T-cell (primary cell): Measurements from ENCODE around the gene DDX49. TPM values are rescaled to one million over a fixed set of nuclear protein-coding genes. Genes with fewer than 3 reads are reported as not detected.

ENCODE experiments used
- ATAC-seq, 4 experiments: fragments of 200-7000 bp in 3 of 4; fragments of 150-1000 bp in 1 of 4; cut with Tn5 transposase; replicated peaks in 1 of 4; 1 replicate in 3 of 4; 2 replicates in 1 of 4; pipeline ENCODE4 v1.10.0; 2021; ENCODE audit warnings: moderate library complexity in 3 of 4, mild to moderate bottlenecking in 2 of 4, moderate number of reproducible peaks in 1 of 4
- CTCF ChIA-PET, 2 donors: fragments of 300-600 bp; sonication (Branson Sonifier 250); formaldehyde crosslinking; loops; one replicate each; lab custom pipeline; 2022; ENCODE audit warnings: antibody characterized with exemption in 2 of 2; lab: Charles Lee
- POLR2A ChIA-PET, 2 donors: fragments of 300-600 bp; sonication (Branson Sonifier 250); formaldehyde crosslinking; loops; one replicate each; lab custom pipeline; 2022; ENCODE audit warnings: antibody characterized with exemption in 2 of 2; lab: Charles Lee
- DNase-seq, 35 experiments: peaks; one replicate each; pipeline versions ENCODE4 v3.0.0 to v3.0.0-alpha.2; 2013 to 2023
- H3K27ac ChIP-seq: one replicate; pipeline ENCODE4 v1.5.1; 2013; ENCODE audit warnings: low read length
- H3K27me3 ChIP-seq, 2 experiments: replicated peaks in 1 of 2; 1 replicate in 1 of 2; 2 replicates in 1 of 2; pipeline versions ENCODE4 v1.6.1 to v1.7.0; 2013; ENCODE audit warnings: low read length in 1 of 2, mixed read lengths in 1 of 2; ENCODE audit not compliant: control insufficient read depth in 2 of 2, insufficient read depth in 2 of 2; ENCODE audit errors: extremely low read depth in 1 of 2
- H3K36me3 ChIP-seq, 2 donors: 1 replicate in 1 of 2; 2 replicates in 1 of 2; pipeline versions ENCODE4 v1.6.1 to v1.7.0; 2013; ENCODE audit warnings: low read length in 1 of 2; ENCODE audit not compliant: control insufficient read depth in 2 of 2, insufficient read depth in 1 of 2; ENCODE audit errors: extremely low read depth in 1 of 2
- H3K4me1 ChIP-seq, 2 experiments: 1 replicate in 1 of 2; 2 replicates in 1 of 2; pipeline versions ENCODE4 v1.6.1 to v1.7.0; 2013; ENCODE audit warnings: low read length in 2 of 2, mixed read lengths in 1 of 2; ENCODE audit not compliant: insufficient read depth in 2 of 2, control insufficient read depth in 1 of 2; ENCODE audit errors: extremely low read depth in 1 of 2
- H3K4me3 ChIP-seq, 2 donors: 1 replicate in 1 of 2; 2 replicates in 1 of 2; pipeline versions ENCODE4 v1.5.1 to v1.7.0; 2013; ENCODE audit warnings: mild to moderate bottlenecking in 2 of 2, low read length in 1 of 2, moderate library complexity in 1 of 2; ENCODE audit not compliant: control insufficient read depth in 1 of 2; ENCODE audit errors: extremely low read depth in 1 of 2
- H3K9me3 ChIP-seq: 2 replicates; pipeline ENCODE4 v1.7.0; 2013
- H3K27ac Mint-ChIP-seq, 2 donors: one replicate each; pipeline ENCODE4 v1.8.0; 2020 to 2021; ENCODE audit warnings: mild to moderate bottlenecking in 2 of 2, mixed read lengths in 2 of 2
- H3K27me3 Mint-ChIP-seq, 2 donors: one replicate each; pipeline ENCODE4 v1.8.0; 2021 to 2022; ENCODE audit warnings: mixed read lengths in 2 of 2
- H3K36me3 Mint-ChIP-seq: one replicate; pipeline ENCODE4 v1.8.0; 2021; ENCODE audit warnings: mixed read lengths
- H3K4me1 Mint-ChIP-seq, 3 donors: one replicate each; pipeline ENCODE4 v1.8.0; 2020 to 2022; ENCODE audit warnings: mixed read lengths in 3 of 3, mild to moderate bottlenecking in 1 of 3
- H3K4me3 Mint-ChIP-seq, 3 donors: one replicate each; pipeline ENCODE4 v1.8.0; 2020 to 2022; ENCODE audit warnings: mild to moderate bottlenecking in 3 of 3, mixed read lengths in 3 of 3, moderate library complexity in 3 of 3
- H3K9me3 Mint-ChIP-seq, 3 donors: one replicate each; pipeline ENCODE4 v1.8.0; 2020 to 2022; ENCODE audit warnings: mixed read lengths in 3 of 3
- WGBS: methylation state at CpG from one replicate; pipeline ENCODE4 v1.1.5; 2013; ENCODE audit warnings: missing lambda C conversion rate; ENCODE audit not compliant: insufficient coverage; 5-methylcytosine and 5-hydroxymethylcytosine counted together
- total RNA-seq, 35 experiments: library from RNA in 6 of 35; stranded (reverse) in 6 of 35; fragments of 120-200 nt in 1 of 35; gene quantifications; one replicate each; pipeline versions ENCODE4 v1.2.1 to v1.2.4 and lab custom pipeline; 2013 to 2026

The DDX49 gene
- total RNA-seq, 5 donors from 2014 or later (not counting 1 experiment from before 2014, with no cell fraction given): 42.4 to 55.3 (median 48.1) TPM

DNA sequence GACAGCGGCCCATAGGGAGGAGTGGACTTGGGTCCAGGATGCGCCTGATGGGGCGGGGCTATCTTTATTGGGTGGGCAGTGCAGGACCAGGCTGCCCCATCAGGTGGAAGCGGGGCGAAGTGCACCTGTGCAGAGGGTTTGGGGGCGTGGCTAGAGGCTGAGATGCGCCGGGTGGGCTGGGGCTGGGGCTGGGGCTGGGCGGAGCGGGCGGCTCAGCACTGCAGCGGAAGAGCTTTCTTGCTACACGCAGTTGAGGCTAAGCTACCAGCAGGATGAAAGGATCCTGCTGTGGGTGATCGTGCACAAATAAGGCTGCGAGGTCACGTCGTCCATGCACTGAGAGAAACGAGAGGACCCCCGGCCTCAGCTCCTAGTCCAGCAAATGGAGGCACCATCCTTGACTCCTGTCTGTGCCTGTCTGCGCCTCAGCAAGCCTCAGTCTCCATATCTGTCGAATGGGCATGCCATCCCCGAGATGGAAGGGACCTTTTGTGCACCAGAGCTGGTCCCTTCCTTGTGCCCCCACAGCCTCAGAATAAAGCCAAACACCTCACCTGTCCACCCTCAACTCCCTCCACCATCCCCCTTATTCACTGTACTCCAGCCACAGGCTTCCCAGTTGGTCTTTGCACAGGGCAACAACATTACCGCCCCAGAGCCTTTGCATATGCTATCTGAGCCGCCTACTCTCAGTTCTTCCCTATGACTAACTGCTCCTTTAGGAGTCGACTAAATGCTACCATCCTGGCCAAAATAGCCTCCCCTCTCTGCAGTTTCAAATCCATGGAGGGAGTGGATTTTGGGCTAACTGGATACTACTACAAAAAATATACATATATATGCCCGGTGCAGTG is 42.5 kb downstream of the DDX49 start:
- H3K4me3 ChIP-seq: peak overlapping the region in 1 of 2 donors; percentile 5
- no peaks in the 10 kb centered on the region for H3K36me3 Mint-ChIP-seq
- ATAC-seq: peak; percentile 48 to 79 (median 68)
- peak in 19 of 35 experiments; percentile 7 to 39 (median 20) for DNase-seq
- H3K27me3 Mint-ChIP-seq: peaks cover 3 to 14% of the 10 kb centered on the region in 2 donors
- POLR2A ChIA-PET: no interaction called here
- WGBS: 21% methylated on average over 20 of the region's 26 CpGs
- H3K27ac ChIP-seq: no peak overlapping the region
- H3K9me3 ChIP-seq: no peaks in the 10 kb centered on the region
- H3K9me3 Mint-ChIP-seq: no peaks in the 10 kb centered on the region
- CTCF ChIA-PET: no interaction called here
- peaks cover 14 to 15% (median 14%) of the 10 kb centered on the region in 3 donors for H3K4me1 Mint-ChIP-seq
- peaks cover 0 to 12% of the 10 kb centered on the region in 2 experiments for H3K4me1 ChIP-seq
- peak overlapping the region in 2 of 3 donors; percentile 4 to 52 for H3K4me3 Mint-ChIP-seq
- no peaks in the 10 kb centered on the region for H3K36me3 ChIP-seq
- H3K27me3 ChIP-seq: peaks cover 0 to 40% of the 10 kb centered on the region in 2 experiments
- no peak overlapping the region for H3K27ac Mint-ChIP-seq

DNA sequence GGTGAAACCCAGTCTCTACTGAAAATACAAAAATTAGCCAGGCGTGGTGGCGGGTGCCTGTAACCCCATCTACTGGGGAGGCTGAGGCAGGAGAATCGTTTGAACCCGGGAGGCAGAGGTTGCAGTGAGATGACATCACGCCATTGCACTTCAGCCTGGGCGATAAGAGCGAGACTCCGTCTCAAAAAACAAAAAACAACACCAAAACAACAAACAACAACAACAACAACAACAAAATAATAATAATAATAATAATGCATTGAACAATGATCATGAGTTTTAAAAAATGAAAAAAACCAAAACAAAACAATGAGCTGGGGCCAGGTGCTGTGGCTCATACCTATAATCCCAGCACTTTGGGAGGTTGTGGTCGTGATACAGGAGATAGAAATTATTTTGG is 44.6 kb downstream of the DDX49 start:
- H3K27me3 Mint-ChIP-seq: peaks cover 7 to 17% of the 10 kb centered on the region in 2 donors
- DNase-seq (no peak), ATAC-seq (no peak)
- no peaks in the 10 kb centered on the region for H3K36me3 Mint-ChIP-seq
- H3K27ac ChIP-seq: no peak overlapping the region
- CTCF ChIA-PET: no interaction called here
- 93% methylated on average over 2 of the region's 9 CpGs for WGBS
- H3K4me1 ChIP-seq: peaks cover 0 to 12% of the 10 kb centered on the region in 2 experiments
- H3K27me3 ChIP-seq: peaks cover 0 to 53% of the 10 kb centered on the region in 2 experiments
- no peak overlapping the region for H3K4me3 Mint-ChIP-seq
- H3K9me3 ChIP-seq: no peaks in the 10 kb centered on the region
- H3K9me3 Mint-ChIP-seq: no peaks in the 10 kb centered on the region
- H3K4me1 Mint-ChIP-seq: peaks cover 14 to 15% (median 14%) of the 10 kb centered on the region in 3 donors
- POLR2A ChIA-PET: no interaction called here
- no peak overlapping the region for H3K27ac Mint-ChIP-seq
- H3K36me3 ChIP-seq: no peaks in the 10 kb centered on the region
- no peak overlapping the region for H3K4me3 ChIP-seq

DNA sequence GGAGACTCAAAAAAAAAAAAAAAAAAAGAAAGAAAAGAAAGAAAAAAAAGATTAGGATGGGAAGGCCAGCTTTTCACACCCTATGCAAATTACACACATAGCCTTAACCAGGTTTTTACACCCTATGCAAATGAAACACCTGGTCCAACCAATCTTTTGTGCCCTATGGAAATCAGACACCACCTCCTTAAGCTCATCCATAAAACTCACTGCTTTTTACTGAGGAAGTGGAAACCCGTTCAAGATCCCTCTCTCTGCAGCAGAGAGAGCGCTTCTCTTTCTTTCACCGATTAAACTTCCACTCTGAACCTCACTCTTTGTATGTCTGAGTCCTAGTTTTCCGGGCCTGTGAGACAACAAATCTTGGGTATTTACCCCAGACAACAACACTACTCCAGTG is 46.8 kb downstream of the DDX49 start:
- ChIA-PET POLR2A (interaction anchor here in 1 of 2 donors (0.6 kb wide), 1 partner anchor 574 kb away, joined by 4 read pairs; no protein-coding TSS in a partner anchor), CTCF (interaction anchor here in 1 of 2 donors (0.7 kb wide), 1 partner anchor 815 kb away, joined by 4 read pairs; no protein-coding TSS in a partner anchor)
- no peak overlapping the region for H3K27ac ChIP-seq
- DNase-seq: no peak
- no peak overlapping the region for H3K4me3 ChIP-seq
- no peak overlapping the region for H3K4me3 Mint-ChIP-seq
- no peaks in the 10 kb centered on the region for H3K9me3 ChIP-seq
- H3K27me3 Mint-ChIP-seq: peaks cover 7 to 16% of the 10 kb centered on the region in 2 donors
- H3K36me3 ChIP-seq: no peaks in the 10 kb centered on the region
- H3K36me3 Mint-ChIP-seq: no peaks in the 10 kb centered on the region
- WGBS: 100% methylated on average over 1 of the region's 4 CpGs
- no peak for ATAC-seq
- peaks cover 0 to 12% of the 10 kb centered on the region in 2 experiments for H3K4me1 ChIP-seq
- H3K4me1 Mint-ChIP-seq: peaks cover 12 to 13% (median 12%) of the 10 kb centered on the region in 3 donors
- H3K9me3 Mint-ChIP-seq: no peaks in the 10 kb centered on the region
- peak overlapping the region in 1 of 2 donors; percentile 49 for H3K27ac Mint-ChIP-seq
- H3K27me3 ChIP-seq: peaks cover 0 to 58% of the 10 kb centered on the region in 2 experiments

DNA sequence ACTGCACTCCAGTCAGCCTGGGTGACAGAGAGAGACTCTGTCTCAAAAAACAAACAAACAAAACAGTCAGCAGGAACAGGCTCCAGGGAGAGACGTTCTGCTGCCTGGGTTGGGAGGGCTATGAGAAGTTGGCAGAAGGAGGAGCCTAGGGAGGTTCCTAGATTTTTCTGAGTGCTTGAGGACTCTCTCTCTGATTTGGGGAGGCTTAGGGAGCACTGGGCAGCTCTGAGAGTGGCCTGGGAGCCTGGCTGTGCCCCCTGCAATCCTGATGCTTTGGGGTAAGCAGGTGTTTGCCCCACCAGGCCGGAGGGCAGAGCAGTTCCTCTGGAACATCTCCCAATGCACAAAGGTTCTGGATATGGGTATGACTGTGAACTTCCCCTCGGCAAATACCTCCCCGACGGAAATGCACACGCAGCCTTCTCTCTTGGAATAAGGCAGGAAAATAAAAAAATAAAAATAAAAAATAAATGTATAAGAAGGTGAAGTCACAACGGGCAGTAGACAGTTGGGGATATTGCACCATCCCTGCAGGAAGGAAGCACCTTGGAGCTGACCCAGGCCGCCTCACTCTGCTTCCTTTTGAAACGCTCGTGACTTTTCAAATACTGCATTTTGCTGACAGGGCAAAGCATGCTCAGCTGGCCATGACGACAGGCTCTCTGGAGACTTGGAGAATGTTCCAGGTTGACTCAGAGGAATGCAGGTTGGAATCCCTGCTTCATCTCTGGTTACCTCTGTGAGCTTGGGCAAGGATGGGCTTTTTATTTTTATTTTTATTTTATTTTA is 48.0 kb downstream of the DDX49 start:
- 7% methylated on average over 6 of the region's 11 CpGs for WGBS
- Mint-ChIP-seq H3K27me3 (peaks cover 4 to 9% of the 10 kb centered on the region in 2 donors), H3K4me1 (peaks cover 0 to under 1% (median 0%) of the 10 kb centered on the region in 3 donors), H3K4me3 (no peak overlapping the region), H3K36me3 (no peaks in the 10 kb centered on the region), H3K9me3 (no peaks in the 10 kb centered on the region), H3K27ac (no peak overlapping the region)
- no peaks in the 10 kb centered on the region for H3K36me3 ChIP-seq
- H3K27ac ChIP-seq: no peak overlapping the region
- H3K27me3 ChIP-seq: peaks cover 0 to 55% of the 10 kb centered on the region in 2 experiments
- DNase-seq: peak in 1 of 35 experiments; percentile 3
- peaks cover 0 to 1% of the 10 kb centered on the region in 2 experiments for H3K4me1 ChIP-seq
- ChIA-PET POLR2A (no interaction called here), CTCF (no interaction called here)
- H3K9me3 ChIP-seq: no peaks in the 10 kb centered on the region
- no peak overlapping the region for H3K4me3 ChIP-seq
- ATAC-seq: no peak

DNA sequence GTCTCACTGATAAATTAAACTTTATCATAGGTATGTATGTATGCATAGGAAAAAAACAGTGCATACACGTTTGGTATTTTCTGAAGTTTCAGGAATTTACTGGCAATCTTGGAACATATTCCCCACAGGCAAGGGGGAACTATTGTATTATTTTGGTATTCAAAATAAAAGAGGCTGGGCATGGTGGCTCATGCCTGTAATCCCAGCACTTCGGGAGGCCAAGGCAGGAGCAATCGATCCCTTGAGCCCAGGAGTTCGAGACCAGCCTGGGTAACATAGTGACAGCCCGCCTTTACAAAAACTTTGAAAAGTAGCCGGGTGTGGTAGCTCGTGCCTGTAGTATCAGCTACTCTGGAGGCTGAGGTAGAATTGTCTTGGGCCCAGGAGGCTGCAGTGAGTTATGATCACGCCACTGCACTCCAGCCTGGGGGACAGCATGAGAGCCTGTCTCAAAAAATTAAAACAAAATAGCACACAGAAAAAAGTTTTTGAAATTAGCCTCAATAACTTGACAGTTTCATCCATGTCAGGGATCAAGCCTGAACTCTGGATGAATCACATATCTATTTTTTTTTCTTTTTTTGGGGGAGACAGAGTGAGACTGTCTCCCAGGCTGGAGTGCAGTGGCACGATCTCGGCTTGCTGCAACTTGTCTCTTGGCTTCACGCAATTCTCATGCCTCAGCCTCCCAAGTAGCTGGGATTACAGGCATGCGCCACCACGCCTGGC is 50.6 kb downstream of the DDX49 start:
- peaks cover 0 to 4% (median 0%) of the 10 kb centered on the region in 3 donors for H3K4me1 Mint-ChIP-seq
- H3K27me3 Mint-ChIP-seq: peaks cover 4 to 11% of the 10 kb centered on the region in 2 donors
- Histone ChIP-seq H3K4me1 (no peaks in the 10 kb centered on the region), H3K36me3 (no peaks in the 10 kb centered on the region), H3K9me3 (no peaks in the 10 kb centered on the region), H3K27me3 (peaks cover 0 to 42% of the 10 kb centered on the region in 2 experiments), H3K4me3 (no peak overlapping the region), H3K27ac (no peak overlapping the region)
- DNase-seq: no peak
- H3K36me3 Mint-ChIP-seq: no peaks in the 10 kb centered on the region
- ChIA-PET CTCF (no interaction called here), POLR2A (no interaction called here)
- WGBS: 85% methylated on average over 11 of the region's 13 CpGs
- no peak overlapping the region for H3K27ac Mint-ChIP-seq
- no peaks in the 10 kb centered on the region for H3K9me3 Mint-ChIP-seq
- H3K4me3 Mint-ChIP-seq: no peak overlapping the region
- ATAC-seq: no peak
